DND-41 (cell line): Measurements from ENCODE around the gene PDXP.

ENCODE experiments used
- ATAC-seq: fragments of 200-7000 bp; cut with Tn5 transposase; 3 replicates; pipeline ENCODE4 v1.9.1; 2021; ENCODE audit warnings: low read depth; ENCODE audit not compliant: insufficient read depth
- DNase-seq: peaks from one replicate; pipeline ENCODE4 v3.0.0-alpha.2; 2020
- H2AFZ ChIP-seq: 2 replicates; pipeline ENCODE4 v1.6.0; 2012; ENCODE audit warnings: low read depth, low read length
- H3K27ac ChIP-seq: 2 replicates; pipeline ENCODE4 v1.5.1; 2012; ENCODE audit warnings: low read length, inconsistent platforms
- H3K27me3 ChIP-seq: fragments of 200-600 bp; sonication (generic); 2 replicates; pipeline ENCODE4 v1.6.0; 2012; ENCODE audit warnings: low read length, mild to moderate bottlenecking, inconsistent platforms; ENCODE audit not compliant: insufficient read depth, poor library complexity
- H3K36me3 ChIP-seq: 2 replicates; pipeline ENCODE4 v1.5.1; 2012; ENCODE audit warnings: low read length, inconsistent platforms; ENCODE audit not compliant: insufficient read depth
- H3K4me1 ChIP-seq: 2 replicates; pipeline ENCODE4 v1.5.1; 2012; ENCODE audit warnings: mild to moderate bottlenecking, low read length; ENCODE audit not compliant: insufficient read depth
- H3K4me2 ChIP-seq: 2 replicates; pipeline ENCODE4 v1.6.0; 2012; ENCODE audit warnings: mild to moderate bottlenecking, moderate library complexity, low read length, inconsistent platforms; ENCODE audit not compliant: insufficient read depth
- H3K4me3 ChIP-seq, 2 experiments: fragments of 200-600 bp in 1 of 2; shearing (Covaris generic) in 1 of 2; 2 replicates each; pipeline ENCODE4 v1.5.1; 2012 to 2016; ENCODE audit warnings: inconsistent platforms in 2 of 2, low read length in 2 of 2, mild to moderate bottlenecking in 2 of 2, low read depth in 1 of 2, moderate library complexity in 1 of 2
- H3K79me2 ChIP-seq: 2 replicates; pipeline ENCODE4 v1.6.0; 2012; ENCODE audit warnings: low read length, inconsistent platforms; ENCODE audit not compliant: insufficient read depth
- H3K9ac ChIP-seq: 2 replicates; pipeline ENCODE4 v1.6.0; 2012; ENCODE audit warnings: low read depth, mild to moderate bottlenecking, inconsistent platforms, low read length, moderate library complexity
- H3K9me3 ChIP-seq: 2 replicates; pipeline ENCODE4 v1.5.1; 2012; ENCODE audit warnings: low read length, moderate library complexity, mild to moderate bottlenecking, inconsistent platforms; ENCODE audit not compliant: insufficient read depth, severe bottlenecking
- H4K20me1 ChIP-seq: 2 replicates; pipeline ENCODE4 v1.6.0; 2012; ENCODE audit warnings: low read length; ENCODE audit not compliant: insufficient read depth
- EZH2 ChIP-seq: IDR thresholded peaks from 3 replicates; pipeline ENCODE4 v1.6.1; 2012; ENCODE audit warnings: borderline replicate concordance, low read depth, mild to moderate bottlenecking, moderate library complexity, low read length, inconsistent platforms; ENCODE audit not compliant: severe bottlenecking
- TF ChIP-seq, protein P1 (sequence below): IDR thresholded peaks from 2 replicates; pipeline ENCODE4 v1.5.1; 2012; ENCODE audit warnings: borderline replicate concordance, low read length, moderate library complexity, mild to moderate bottlenecking; ENCODE audit not compliant: poor library complexity, severe bottlenecking; ENCODE audit errors: extremely low read depth

PDXP gene

DNA sequence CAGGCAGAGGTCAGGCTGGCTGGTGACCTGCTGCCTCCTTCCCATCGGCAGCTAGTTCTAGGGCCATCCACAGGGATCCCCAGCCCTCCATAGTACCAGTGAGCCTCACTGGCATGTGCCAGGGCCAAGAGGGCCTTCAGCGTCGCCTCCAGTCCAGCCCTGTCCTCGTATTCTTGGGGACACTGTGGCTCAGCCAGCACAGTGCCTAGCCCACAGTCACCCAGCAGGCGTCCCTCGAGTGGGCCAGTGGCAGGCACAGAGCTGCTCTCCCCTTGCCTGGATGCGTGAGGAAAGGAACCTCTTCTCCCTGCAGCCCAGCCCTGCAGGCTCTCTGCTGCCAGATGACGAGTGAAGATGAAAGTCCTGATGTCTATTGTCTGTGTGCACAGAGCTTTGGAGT lies 29.7 kb upstream of the PDXP start:
- Histone ChIP-seq H3K4me2 (no peak overlapping the region), H3K27me3 (no peaks in the 10 kb centered on the region), H3K4me1 (no peaks in the 10 kb centered on the region), H3K36me3 (peaks cover 65% of the 10 kb centered on the region), H3K4me3 (no peak overlapping the region), H2AFZ (no peak overlapping the region), H3K9me3 (no peaks in the 10 kb centered on the region), H3K27ac (no peak overlapping the region), H3K79me2 (no peaks in the 10 kb centered on the region), H4K20me1 (peaks cover 10% of the 10 kb centered on the region), H3K9ac (no peak overlapping the region)
- no peak for DNase-seq
- no peak for ATAC-seq
- TF ChIP-seq EZH2, result no peak
- TF ChIP-seq, protein P1, sequence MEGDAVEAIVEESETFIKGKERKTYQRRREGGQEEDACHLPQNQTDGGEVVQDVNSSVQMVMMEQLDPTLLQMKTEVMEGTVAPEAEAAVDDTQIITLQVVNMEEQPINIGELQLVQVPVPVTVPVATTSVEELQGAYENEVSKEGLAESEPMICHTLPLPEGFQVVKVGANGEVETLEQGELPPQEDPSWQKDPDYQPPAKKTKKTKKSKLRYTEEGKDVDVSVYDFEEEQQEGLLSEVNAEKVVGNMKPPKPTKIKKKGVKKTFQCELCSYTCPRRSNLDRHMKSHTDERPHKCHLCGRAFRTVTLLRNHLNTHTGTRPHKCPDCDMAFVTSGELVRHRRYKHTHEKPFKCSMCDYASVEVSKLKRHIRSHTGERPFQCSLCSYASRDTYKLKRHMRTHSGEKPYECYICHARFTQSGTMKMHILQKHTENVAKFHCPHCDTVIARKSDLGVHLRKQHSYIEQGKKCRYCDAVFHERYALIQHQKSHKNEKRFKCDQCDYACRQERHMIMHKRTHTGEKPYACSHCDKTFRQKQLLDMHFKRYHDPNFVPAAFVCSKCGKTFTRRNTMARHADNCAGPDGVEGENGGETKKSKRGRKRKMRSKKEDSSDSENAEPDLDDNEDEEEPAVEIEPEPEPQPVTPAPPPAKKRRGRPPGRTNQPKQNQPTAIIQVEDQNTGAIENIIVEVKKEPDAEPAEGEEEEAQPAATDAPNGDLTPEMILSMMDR, result no peak

DNA sequence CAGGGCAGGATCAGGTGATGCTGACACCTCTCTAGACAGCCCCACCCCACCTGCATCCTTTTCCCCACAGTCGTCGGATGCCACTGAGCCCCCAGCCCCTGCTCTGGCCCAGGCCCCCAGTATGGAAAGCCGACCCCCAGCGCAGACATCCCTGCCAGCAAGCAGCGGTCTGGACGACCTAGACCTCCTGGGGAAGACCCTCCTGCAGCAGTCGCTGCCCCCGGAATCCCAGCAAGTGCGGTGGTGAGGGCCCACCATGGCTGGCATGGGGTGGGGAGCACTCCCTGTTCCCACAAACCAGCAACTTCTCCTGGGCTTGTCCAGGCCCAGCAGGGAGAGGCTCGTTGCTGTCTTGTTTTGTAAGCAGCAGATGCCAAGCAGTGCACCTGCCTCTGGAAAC lies 28.6 kb upstream of the PDXP start:
- H3K4me3 ChIP-seq, result no peak overlapping the region
- H2AFZ ChIP-seq, result no peak overlapping the region
- H4K20me1 ChIP-seq, result peaks cover 7% of the 10 kb centered on the region
- H3K27me3 ChIP-seq, result no peaks in the 10 kb centered on the region
- H3K4me1 ChIP-seq, result no peaks in the 10 kb centered on the region
- TF ChIP-seq, protein P1, result no peak
- TF ChIP-seq EZH2, result no peak
- DNase-seq, result no peak
- no peak for ATAC-seq
- no peaks in the 10 kb centered on the region for H3K79me2 ChIP-seq
- no peak overlapping the region for H3K4me2 ChIP-seq
- no peak overlapping the region for H3K27ac ChIP-seq
- peaks cover 56% of the 10 kb centered on the region for H3K36me3 ChIP-seq
- no peaks in the 10 kb centered on the region for H3K9me3 ChIP-seq
- no peak overlapping the region for H3K9ac ChIP-seq

DNA sequence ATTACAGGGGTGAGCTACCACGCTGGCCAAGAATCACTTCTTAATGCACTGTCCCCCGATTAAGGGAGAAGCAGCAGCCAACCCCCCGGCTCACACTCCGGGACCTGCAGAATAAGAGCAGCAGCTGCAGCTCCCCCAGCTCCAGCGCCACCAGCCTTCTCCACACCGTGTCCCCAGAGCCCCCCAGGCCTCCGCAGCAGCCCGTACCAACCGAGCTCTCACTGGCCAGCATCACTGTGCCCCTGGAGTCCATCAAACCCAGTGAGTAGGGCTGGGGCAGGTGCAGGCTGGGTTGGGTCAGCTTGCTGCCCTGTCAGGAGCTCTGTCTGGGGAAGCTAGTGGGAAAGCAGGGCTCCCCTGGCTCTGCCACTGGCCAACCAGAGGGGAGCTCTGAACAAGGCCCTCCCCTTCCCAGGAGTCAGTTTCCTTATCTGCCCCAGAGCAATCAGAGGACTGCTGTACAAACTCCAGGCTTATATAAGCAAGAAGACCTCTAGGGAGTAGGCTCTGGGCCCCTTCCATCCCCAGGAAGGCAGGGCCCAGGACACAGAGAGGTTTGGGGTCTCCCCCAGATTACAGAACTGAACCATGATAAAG lies 27.6 kb upstream of the PDXP start:
- peaks cover 2% of the 10 kb centered on the region; the same call in 1 of the 2 replicates for H3K4me1 ChIP-seq
- no peak overlapping the region for H3K4me3 ChIP-seq
- H3K27ac ChIP-seq, result no peak overlapping the region
- H2AFZ ChIP-seq, result no peak overlapping the region
- no peaks in the 10 kb centered on the region for H3K27me3 ChIP-seq
- peaks cover 46% of the 10 kb centered on the region for H3K36me3 ChIP-seq
- H3K9me3 ChIP-seq, result no peaks in the 10 kb centered on the region
- TF ChIP-seq EZH2, result no peak
- TF ChIP-seq, protein P1, result no peak
- H3K9ac ChIP-seq, result no peak overlapping the region
- no peaks in the 10 kb centered on the region for H3K79me2 ChIP-seq
- ATAC-seq (no peak), DNase-seq (no peak)
- no peak overlapping the region for H3K4me2 ChIP-seq
- H4K20me1 ChIP-seq, result peaks cover 7% of the 10 kb centered on the region

DNA sequence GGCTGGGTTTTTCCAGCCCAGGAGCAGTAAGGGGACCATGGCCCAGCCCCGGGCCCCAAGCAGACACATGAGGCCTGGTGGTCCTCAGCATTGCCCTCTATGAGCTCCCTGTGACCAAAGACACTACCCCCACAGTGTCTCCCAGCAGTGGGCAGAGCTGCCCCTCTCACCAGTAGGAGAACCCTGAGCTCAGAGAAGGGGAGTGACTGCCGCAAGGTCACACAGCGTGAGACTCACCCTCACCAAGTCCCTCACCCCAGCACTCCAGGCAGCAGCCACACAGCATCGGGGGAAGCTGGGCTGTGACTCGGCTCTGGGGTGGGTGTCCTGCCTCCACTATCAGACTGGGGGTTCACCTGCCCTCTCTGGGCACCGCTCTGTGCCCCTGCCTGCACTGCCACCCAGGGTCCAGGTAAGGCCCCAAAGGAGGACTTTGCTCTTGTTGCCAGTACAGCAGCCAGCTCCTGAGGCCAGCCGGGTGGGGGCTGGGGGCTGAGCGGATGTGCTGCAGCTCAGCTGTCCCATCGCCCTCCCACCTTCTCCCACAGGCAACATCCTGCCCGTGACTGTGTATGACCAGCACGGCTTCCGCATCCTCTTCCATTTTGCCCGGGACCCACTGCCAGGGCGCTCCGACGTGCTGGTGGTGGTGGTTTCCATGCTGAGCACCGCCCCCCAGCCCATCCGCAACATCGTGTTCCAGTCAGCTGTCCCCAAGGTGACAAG lies 26.9 kb upstream of the PDXP start:
- H3K9ac ChIP-seq, result no peak overlapping the region
- no peak for DNase-seq
- no peak overlapping the region for H2AFZ ChIP-seq
- no peaks in the 10 kb centered on the region for H3K9me3 ChIP-seq
- H3K4me3 ChIP-seq, result no peak overlapping the region
- H3K27ac ChIP-seq, result no peak overlapping the region
- H3K4me2 ChIP-seq, result no peak overlapping the region
- H3K79me2 ChIP-seq, result no peaks in the 10 kb centered on the region
- TF ChIP-seq, protein P1, result no peak
- no peak for TF ChIP-seq EZH2
- peaks cover 9% of the 10 kb centered on the region for H3K4me1 ChIP-seq
- peaks cover 43% of the 10 kb centered on the region for H3K36me3 ChIP-seq
- no peaks in the 10 kb centered on the region for H3K27me3 ChIP-seq
- H4K20me1 ChIP-seq, result peaks cover 7% of the 10 kb centered on the region
- no peak for ATAC-seq
